Kidney (tissue), 14 donors: Measurements from ENCODE around the gene SLC35A3. TPM values are rescaled to one million over a fixed set of nuclear protein-coding genes. Genes with fewer than 3 reads are reported as not detected.

Experiments used
- DNase-seq, 5 donors: peaks; one replicate each; pipeline ENCODE4 v3.0.0-alpha.2; 2013 to 2020
- FAIRE-seq: peaks from 2 replicates; lab custom pipeline; 2012; peaks lifted over from hg19 to GRCh38; lab: Jason Lieb, UNC
- H3K27ac ChIP-seq, 2 donors: one replicate each; pipeline ENCODE4 v1.7.0; 2013; ENCODE audit warnings: low read depth in 2 of 2, low read length in 2 of 2, inconsistent platforms in 1 of 2
- H3K27me3 ChIP-seq: one replicate; pipeline ENCODE4 v1.7.1; 2013; ENCODE audit warnings: low read length, inconsistent platforms; ENCODE audit not compliant: control insufficient read depth, insufficient read depth
- H3K36me3 ChIP-seq, 3 donors: one replicate each; pipeline versions ENCODE4 v1.7.0 to v1.7.1; 2013; ENCODE audit warnings: low read length in 3 of 3, control low read depth in 1 of 3, inconsistent platforms in 1 of 3; ENCODE audit not compliant: insufficient read depth in 3 of 3, control insufficient read depth in 2 of 3
- H3K4me1 ChIP-seq, 3 donors: one replicate each; pipeline versions ENCODE4 v1.7.0 to v1.7.1; 2013; ENCODE audit warnings: low read length in 3 of 3, inconsistent platforms in 1 of 3, low read depth in 1 of 3; ENCODE audit not compliant: control insufficient read depth in 2 of 3, insufficient read depth in 2 of 3
- H3K4me3 ChIP-seq, 3 donors: one replicate each; pipeline versions ENCODE4 v1.7.0 to v1.8.1; 2013; ENCODE audit warnings: low read length in 3 of 3, control low read depth in 1 of 3, inconsistent platforms in 1 of 3
- H3K9ac ChIP-seq, 3 donors: one replicate each; pipeline versions ENCODE4 v1.7.0 to v1.7.1; 2013; ENCODE audit warnings: low read length in 3 of 3, control low read depth in 1 of 3, inconsistent platforms in 1 of 3
- H3K9me3 ChIP-seq, 3 donors: one replicate each; pipeline versions ENCODE4 v1.7.0 to v1.7.1; 2013; ENCODE audit warnings: low read length in 3 of 3, control low read depth in 1 of 3, inconsistent platforms in 1 of 3; ENCODE audit not compliant: control insufficient read depth in 2 of 3, insufficient read depth in 1 of 3
- CTCF ChIP-seq: IDR thresholded peaks from 3 replicates; pipeline ENCODE4 v1.5.1; 2012; ENCODE audit warnings: mild to moderate bottlenecking, moderate library complexity, borderline replicate concordance; ENCODE audit not compliant: insufficient read depth; ENCODE audit errors: extremely low read depth
- intact Hi-C: fragments of 100-400 bp; cut with DNase I; formaldehyde crosslinking; loops from one replicate; pipeline ENCODE4 v1.11.1; 2022
- polyA plus RNA-seq: library from polyadenylated mRNA; stranded (reverse); fragments of 350-450 nt; fragmentation: Illumina TruSeq; extraction: RNeasy Lipid Tissue Mini Kit (QIAGEN cat#74804); gene quantifications from one replicate; pipeline ENCODE4 v1.2.3, GENCODE V29; 2014; ENCODE audit warnings: low read depth, low replicate concordance; ENCODE audit not compliant: insufficient read depth
- total RNA-seq: library from RNA; stranded (reverse); fragmentation: NEBNext Ultra II Directional; extraction: Animal tissue kit (Norgen Biotek cat#: 25700); gene quantifications from one replicate; pipeline ENCODE4 v1.2.1, GENCODE V29; 2021
- donor health status: control.
- donor health status: control.
- donor health status: control.
- donor health status: control.
- donor health status: control.
- donor health status: DM: yes; HTN: yes; CAD: no.
- donor health status: Normal renal cell carcinoma (clear cell type).

Gene SLC35A3
- total and polyA plus RNA-seq, 2 donors from 2014 or later, result 17.9 to 28.2 TPM

GRCh38 chr1:100080331-100080730 lies 110.5 kb downstream of the SLC35A3 start:
- intact Hi-C loops, result no loop called here
- no peak for DNase-seq
- Histone ChIP-seq H3K36me3 (peaks cover 2 to 20% (median 14%) of the 10 kb centered on the region in 3 donors), H3K27ac (no peak overlapping the region), H3K9ac (no peak overlapping the region), H3K4me3 (no peak overlapping the region), H3K9me3 (no peaks in the 10 kb centered on the region), H3K27me3 (no peaks in the 10 kb centered on the region), H3K4me1 (no peaks in the 10 kb centered on the region)
- no peak for TF ChIP-seq CTCF
- FAIRE-seq, result no peak

Other genes starting within 250 kb of the SLC35A3 start
- gene FRRS1, start 203.4 kb upstream of the SLC35A3 start, total RNA-seq, result 7.4 TPM
- gene FRRS1, start 203.4 kb upstream of the SLC35A3 start, polyA plus RNA-seq, result 1.0 TPM
- gene AGL, start 119.6 kb upstream of the SLC35A3 start, total RNA-seq, result 19.8 TPM
- gene AGL, start 119.6 kb upstream of the SLC35A3 start, polyA plus RNA-seq, result 9.1 TPM
- 2.1 TPM for gene SASS6, start 162.9 kb downstream of the SLC35A3 start, total RNA-seq
- gene SASS6, start 162.9 kb downstream of the SLC35A3 start, polyA plus RNA-seq, result 1.1 TPM
- gene TRMT13, start 163.2 kb downstream of the SLC35A3 start, total RNA-seq, result 16.9 TPM
- 5.9 TPM for gene TRMT13, start 163.2 kb downstream of the SLC35A3 start, polyA plus RNA-seq
- 0.35 TPM for gene LRRC39, start 208.3 kb downstream of the SLC35A3 start, total RNA-seq
- gene LRRC39, start 208.3 kb downstream of the SLC35A3 start, polyA plus RNA-seq, result 0.45 TPM